HG03139 (cell line): ENCODE data around the gene DOCK8.
"Not testable (repeated sequence)": the region's sequence is repeated elsewhere in the genome, so short reads cannot be mapped to it uniquely, and the experiment has no call there.

ENCODE experiments used
- ATAC-seq: cut with Tn5 transposase; IDR thresholded peaks from one replicate; pipeline ENCODE4 v1.9.1; 2021; ENCODE audit not compliant: unreplicated experiment

Gene DOCK8

DNA sequence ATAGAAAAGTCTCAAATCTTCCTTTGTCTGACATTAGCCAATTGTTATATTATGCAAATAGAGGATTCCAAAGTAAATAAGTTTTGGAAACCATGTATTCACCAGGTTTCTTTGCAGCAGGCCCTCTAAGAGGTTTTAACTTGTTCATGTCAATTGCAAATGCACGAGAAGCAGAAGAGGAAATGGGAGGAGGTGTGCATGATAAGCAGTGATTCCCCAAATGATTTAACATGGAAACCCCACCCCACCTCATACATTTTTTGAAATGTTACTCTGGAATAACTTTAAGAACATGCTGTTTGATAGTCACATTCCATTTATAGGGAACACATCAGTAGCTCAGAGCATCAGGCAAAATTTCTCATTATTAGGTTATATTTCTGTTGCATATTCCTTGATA, 190.7 kb downstream of the DOCK8 start:
- ATAC-seq = no peak

DNA sequence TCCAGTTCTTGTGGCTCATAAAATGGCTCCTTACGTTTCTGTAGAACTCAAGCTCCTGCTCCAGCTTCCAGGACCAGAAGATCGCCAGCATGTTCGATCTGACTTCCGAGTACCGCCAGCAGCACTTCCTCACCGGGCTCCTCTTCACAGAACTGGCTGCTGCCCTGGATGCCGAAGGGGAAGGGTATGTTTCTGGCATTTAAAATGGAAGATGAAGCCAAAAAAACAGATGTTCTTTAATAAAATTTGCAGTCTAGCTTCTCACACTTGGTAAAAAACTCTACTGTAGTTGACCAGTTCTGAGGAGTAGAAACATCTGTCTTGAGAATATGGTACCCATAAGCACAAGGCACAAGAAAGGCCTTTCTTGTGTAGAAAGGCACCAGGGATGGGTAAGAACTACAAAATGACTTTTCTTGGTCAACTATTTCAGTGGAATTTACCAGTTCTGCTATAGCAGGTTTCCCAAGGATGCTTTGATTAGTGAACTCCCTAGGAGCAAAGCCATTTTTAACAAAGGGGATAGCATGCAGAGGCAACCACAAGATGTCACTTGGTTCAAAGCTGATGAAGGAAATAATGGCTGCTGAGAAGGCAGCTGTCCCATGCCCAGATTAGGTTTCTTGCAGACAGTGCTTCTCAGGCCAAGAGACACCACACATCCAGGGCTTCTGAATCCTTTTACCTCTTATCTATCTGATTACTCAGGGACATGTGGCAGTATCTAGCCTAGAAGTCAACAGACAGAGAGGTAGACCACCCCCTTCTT, 192.4 kb downstream of the DOCK8 start:
- ATAC-seq = no peak

DNA sequence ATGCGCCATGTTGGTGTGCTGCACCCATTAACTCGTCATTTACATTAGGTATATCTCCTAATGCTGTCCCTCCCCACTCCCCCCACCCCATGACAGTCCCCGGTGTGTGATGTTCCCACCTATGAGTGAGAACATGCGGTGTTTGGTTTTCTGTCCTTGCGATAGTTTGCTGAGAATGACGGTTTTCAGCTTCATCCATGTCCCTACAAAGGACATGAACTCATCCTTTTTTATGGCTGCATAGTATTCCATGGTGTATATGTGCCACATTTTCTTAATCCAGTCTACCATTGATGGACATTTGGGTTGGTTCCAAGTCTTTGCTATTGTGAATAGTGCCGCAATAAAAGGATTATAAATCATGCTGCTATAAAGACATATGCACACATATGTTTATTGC, 195.0 kb downstream of the DOCK8 start:
- ATAC-seq = not testable (repeated sequence)

DNA sequence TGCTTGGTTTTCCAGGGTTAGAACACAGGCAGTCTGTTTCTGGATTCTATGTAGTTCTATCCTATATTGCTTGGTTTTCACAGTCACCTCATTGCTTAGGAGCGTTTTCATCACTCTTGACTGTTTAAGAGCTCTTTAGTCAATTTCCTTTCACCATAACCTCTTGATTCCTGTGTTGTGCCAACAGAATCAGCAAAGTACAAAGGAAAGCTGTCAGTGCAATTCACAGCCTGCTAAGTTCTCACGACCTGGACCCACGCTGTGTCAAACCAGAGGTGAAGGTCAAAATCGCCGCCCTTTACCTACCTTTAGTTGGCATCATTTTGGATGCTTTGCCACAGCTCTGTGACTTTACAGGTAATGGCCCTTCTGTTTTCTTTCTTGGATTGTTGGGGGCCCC, 199.9 kb downstream of the DOCK8 start:
- ATAC-seq = no peak

DNA sequence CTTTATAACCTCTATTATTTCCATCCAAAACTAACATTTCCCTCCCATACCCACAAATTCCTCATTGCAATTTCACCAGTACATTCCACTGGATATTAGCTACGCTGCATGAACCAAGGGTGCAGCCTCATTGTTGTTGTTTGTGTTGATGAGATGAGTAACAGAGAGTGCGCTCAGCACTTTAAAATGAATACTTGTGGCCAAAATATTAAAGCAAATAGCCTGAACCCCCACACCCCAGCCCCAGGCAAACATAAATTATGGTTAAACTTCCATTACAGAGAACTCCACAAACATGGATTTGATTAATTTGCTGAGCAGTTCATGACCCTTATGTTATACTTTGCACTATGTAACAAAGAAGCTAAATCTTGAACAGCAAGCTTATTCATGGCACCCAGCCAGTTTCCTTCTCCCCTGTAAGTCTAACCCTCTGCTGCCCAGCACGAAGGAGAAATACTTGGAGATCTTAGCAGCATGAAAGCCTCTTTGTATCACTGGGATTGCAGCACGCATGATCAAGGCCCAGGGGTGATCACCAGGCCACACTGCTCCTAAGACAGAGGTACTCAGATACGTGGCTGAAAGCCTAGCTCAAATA, 205.0 kb downstream of the DOCK8 start:
- no peak for ATAC-seq

DNA sequence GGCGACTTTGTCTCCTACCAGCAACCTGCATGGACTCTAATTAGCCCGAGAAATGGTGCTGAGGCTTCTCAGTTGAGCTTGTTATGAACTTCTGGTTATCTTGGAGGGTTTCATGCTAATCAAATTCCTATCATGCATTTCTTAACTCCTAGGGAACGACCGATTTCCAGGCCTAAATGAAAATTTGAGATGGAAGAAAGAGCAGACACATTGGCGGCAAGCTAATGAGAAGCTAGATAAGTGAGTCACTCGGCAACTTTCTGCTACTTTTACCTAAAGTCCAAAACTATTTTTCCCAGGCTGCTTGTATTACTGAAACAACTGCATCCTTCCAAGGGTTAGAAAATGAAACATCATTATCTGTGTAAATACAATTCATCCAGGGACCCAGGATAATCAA, 207.2 kb downstream of the DOCK8 start:
- no peak for ATAC-seq

DNA sequence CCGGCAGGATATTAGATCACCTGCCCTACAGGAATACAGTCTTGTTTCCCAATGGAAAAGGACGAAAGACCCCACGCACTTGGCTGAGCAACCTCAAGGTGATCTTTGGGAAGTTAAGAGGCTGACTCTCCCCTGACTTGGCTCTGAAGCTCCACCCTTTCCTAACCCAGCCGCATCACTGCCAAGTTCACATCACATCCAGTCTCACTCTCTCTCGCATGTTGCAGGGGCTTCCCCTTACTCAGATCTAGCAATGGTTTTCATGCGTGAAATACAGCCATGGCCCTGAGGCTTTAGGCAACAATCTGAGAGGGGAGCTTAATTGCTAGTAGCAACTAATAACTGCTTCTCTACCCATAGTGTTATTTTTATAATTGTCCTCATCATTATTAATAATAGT, 211.6 kb downstream of the DOCK8 start:
- ATAC-seq = no peak

DNA sequence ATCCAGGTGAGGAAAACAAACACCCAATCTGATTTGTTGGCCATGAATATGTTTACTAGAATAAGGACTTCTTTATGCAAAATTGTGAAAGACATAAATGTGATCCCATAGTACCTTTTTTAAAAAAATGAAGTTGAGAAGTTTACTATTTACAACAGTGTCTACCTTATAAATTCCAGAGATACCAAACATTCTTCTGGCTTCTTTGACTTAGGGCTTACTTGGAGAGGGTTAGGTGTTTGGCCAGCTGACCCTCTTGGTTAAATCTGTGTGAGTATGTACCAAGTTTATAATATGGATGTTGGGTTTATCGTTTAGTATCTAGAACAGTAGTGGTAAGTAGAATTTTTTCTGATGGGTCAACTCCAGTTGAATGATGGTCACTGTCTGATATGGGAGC, 212.3 kb downstream of the DOCK8 start:
- no peak for ATAC-seq

DNA sequence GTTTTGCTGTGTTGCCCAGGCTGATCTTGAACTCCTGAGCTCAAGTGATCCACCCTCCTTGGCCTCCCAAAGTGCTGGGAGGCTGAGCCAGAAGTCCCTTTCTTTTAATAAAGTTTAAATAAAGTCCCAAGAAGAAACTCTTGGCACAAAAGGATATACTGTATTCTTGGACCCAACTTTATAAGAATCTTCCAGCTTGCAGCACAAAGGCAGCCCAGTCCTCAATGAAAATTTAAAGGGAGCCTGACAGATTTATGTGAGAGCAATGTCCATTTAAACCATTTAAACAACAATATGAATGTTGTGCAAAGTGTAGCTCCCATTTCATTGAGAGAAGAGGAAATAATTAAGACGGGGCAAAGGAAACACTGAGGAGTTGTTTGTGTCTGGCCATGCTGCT, 217.0 kb downstream of the DOCK8 start:
- ATAC-seq = no peak

DNA sequence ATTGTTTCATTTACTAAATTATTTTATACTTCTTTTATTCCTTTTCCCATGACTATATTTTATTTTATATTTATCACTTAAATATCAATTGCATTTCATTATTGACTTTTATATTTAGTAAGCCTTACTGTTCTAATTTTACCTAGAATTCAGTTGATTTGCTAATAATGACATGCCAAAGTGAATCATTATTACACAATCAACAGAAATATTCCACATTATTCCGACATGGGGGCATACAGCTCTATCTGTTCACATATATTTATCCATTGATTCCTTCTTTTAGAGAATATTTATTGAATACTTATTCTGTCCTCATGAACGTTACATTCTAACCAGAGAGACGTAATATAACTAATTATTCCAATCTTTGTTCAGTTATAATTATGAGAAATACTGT, 221.8 kb downstream of the DOCK8 start:
- ATAC-seq = no peak

DNA sequence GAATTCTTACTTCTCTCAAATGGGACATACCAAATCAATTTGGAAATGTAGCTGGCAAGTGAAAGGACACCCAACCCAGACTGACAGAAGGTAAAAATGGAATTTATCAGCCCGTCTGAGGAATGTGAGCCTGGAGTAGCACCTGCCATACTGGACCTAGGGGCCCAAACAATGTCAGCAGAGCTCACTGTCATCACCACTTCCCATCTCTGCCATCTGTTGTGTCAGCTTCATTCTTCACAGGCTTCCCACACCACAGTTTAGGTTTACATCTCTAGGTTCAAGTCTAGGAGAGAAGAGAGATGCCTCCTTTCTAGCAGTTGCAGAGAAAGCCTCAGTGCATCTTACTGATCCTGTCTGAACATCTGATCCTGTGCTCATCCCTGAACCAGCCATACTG, 222.4 kb downstream of the DOCK8 start:
- no peak for ATAC-seq

DNA sequence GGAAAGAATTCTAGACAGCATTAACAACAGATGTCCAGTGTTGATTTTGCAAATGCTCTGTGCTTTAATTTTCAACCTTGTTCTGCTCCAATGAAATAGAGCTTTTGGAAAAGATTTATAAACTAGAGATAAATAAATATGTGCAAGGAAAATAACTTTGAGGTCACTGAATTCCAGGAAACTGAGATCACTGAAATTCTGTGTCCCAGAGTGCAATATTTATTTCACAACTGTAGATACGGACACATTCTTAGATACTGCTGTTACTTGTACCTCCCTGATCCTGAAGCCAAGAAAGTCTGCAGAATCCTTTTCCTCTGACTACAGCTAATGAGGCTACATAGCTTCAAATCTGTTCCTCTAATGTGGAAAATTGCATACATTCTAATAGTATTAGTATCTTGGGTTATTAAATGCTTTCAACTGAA, 222.9 kb downstream of the DOCK8 start:
- ATAC-seq = no peak

DNA sequence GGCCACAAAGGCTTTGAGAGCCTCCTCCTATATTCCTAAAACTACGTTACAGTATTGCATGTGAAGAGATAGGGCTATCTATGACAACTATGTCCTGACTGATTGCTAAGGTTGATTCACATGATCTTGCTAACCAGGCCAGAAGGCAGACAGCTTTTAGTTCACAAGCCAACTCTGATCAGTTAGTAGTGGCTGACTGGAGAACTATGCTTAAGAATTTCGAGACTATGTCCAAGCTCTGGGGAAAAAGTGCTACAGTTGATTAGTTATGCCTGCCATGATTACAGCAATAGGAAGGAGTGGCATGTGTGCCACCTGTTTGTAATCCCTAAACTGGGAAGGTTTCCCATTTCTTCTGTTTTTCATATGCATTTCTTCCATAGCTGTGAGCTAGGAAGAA, 223.4 kb downstream of the DOCK8 start:
- no peak for ATAC-seq

DNA sequence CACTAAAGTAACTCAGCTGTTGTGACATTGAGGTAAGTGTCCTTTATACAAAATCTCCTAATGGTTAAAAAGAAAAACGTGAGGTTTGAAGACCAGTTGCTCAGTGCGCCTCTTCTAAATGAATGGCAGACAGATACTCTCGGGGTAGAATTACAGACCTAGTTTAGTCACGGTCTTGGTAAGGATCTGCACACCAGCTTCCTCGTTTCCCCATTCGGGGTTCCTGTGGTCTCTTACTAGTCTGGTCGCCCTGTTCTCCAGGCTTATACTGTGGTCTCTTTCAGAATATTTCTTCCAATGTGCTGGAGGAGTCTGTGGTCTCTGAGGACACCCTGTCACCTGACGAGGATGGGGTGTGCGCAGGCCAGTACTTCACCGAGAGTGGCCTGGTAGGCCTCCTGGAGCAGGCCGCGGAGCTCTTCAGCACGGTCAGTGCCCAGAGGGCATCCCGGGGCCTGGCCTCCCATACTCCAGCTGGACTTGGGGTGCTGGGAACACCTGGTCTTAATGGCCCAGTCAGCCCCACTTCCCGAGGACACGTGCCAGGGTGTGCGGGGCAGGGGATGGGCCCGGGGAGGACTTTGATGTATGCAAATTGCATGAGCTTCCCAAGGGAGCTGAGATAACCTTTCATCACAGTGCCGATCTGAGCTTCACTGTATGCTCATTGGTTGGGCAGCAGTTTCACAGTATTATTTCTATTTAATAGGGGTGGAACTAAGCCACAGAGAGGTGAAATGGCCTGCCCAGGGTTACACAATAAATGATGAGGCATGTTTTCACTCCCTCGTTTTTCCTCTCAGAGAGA, 224.5 kb downstream of the DOCK8 start:
- ATAC-seq = no peak

DNA sequence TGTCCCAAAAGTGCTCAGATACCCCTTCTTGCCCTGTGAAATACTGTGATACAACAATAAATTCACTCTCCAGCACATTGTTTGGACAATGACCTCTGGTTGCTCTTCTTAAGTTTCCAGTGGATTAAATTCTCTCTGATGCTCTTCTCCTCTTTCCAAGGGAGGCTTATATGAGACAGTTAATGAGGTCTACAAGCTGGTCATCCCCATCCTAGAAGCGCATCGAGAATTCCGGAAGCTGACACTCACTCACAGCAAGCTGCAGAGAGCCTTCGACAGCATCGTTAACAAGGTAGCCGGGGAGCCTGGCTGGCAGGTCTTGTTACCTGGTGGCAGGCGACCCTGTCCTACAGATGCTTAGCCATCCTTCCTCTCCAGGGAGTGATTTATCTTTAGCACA, 226.5 kb downstream of the DOCK8 start:
- no peak for ATAC-seq

DNA sequence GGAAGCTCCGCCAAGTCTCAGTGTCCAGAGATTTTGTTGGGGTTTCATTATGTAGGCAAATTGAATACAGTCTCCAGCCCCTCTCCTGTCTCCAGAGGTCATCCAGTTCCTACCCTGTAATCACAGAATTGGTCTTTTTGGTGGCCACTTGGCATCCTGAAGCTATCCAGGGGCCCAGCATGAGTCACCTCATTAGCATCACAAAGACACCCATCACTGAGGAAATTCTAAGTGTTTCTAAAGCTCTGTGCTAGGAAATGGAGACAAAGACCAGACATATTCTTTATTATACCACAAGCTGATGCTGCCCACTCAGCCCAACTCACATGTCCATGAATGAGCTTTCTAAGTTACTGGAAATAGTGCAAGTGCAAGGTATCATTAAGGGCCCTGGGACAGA, 229.9 kb downstream of the DOCK8 start:
- ATAC-seq = no peak

DNA sequence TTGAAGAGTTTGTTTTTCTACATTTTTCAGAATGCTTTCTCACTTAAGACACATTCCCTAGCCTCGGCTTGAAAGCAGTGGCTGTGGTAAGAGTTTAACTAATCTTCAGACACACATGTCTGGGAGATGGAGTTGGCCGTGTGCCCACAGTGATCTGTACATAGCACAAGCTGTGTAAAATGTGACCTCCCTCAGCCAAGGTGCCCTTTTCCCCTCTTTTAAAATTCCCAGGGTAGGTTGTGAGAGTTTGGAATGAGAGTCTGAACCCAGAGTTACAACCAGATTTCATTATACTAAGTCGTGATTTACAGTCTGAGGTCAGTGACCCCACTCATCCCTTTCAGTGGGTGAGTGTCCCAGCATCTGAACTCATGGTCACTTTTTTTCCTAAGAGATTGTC, 230.4 kb downstream of the DOCK8 start:
- ATAC-seq = no peak

DNA sequence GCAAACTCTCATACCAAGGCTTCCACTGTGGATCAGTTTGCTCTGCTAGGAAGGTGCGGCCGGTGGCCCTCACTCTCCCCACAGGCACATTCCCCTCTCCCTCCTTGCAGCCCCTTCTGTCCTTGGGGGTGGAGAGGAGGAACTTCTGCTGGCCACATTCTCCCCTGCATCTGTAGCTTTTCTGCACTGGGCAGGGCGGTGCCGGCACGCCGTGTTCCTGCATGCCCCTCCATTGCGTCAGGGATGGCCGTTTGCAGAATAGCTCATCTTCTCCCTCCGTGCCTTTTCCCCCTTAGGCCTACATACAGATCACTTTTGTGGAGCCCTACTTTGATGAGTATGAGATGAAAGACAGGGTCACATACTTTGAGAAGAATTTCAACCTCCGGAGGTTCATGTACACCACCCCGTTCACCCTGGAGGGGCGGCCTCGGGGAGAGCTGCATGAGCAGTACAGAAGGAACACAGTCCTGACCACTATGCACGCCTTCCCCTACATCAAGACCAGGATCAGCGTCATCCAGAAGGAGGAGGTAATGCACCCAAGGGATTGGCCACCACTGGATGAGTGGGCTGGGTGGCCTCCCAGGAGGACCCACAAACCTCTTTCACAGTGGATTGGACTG, 231.5 kb downstream of the DOCK8 start:
- no peak for ATAC-seq

DNA sequence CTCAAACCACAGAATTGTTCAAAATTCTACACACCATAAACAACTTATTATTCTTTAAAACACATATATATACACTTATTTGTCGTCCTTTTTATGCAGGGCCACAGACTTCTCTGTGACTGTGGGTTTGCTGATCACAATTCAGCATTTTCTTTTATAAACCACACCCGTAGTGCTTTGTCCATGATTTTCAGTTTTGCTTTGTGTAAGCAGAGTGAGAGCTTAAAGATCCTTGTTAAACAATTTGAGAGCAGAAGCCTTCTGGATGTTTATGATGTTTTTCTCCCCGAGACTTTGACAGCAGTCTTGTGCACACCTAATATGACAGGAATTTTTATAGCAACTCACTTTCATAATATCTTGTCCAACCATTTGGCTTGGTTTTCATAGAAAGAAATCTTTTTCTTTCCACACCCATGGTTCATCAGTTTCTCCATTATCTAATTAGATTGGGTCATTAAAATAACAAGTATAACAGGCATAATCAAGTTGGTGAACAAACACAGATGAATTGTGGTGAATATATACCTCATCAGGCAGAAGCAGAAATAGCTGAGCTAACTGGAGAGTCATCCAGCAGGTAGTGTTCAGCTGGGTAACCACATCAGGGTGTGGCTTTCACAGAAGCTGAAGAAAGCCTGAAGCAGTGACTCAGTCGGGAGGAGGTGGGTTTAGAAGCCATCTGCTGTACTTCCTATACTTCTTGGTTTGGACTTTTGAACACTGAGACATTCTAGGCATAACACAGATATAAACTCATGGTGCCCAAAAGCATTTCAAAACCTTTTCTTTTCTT, 232.8 kb downstream of the DOCK8 start:
- ATAC-seq = no peak

DNA sequence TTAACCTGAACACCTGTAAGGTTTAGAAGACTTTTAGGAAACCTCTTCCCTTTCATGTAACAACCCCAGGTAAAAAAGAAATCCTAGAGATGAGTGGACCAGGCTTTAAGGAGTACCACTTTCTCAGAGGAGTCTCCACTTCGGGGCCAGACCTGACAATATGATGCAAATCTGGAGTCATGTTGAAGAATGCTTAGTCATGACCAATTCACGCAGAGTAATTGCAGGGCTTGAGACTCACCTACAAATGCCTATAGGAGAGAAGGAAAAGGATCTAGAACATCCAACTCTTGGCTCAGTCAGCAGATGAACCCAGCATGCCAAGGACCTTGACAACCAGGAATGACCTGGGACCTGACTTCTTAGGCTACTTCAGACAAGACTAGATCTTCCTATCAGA, 235.4 kb downstream of the DOCK8 start:
- ATAC-seq = no peak

DNA sequence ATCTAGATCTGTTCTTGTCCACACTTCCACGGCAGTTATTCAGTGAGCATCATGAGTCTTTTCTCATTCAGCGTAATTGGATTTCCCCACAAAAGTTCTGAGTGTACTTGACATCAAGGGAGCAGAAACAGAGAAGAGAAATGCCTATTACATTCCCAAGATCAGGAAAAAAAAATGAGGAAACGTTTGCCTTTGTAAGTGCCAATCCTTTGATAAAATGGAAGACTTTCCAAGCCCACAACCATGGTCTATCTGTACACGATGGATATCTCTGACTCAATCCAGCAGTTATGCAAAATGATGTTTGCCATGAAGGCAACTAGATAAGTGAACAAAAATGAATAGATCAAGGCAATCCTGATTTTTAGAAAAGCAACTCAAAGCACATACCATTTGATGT, 235.9 kb downstream of the DOCK8 start:
- ATAC-seq = no peak
